ENCODE measurements around the gene ARL5A. TPM values are rescaled to one million over a fixed set of nuclear protein-coding genes. Genes with fewer than 3 reads are reported as not detected.

ARL5A gene
- total RNA-seq, 2 experiments from 2014 or later = 78.1 to 91.4 TPM

GRCh38 chr2:151843691-151844061 lies 15.5 kb upstream of the ARL5A start:
- no peak for DNase-seq (ENCODE audit: low spot score)

DNA sequence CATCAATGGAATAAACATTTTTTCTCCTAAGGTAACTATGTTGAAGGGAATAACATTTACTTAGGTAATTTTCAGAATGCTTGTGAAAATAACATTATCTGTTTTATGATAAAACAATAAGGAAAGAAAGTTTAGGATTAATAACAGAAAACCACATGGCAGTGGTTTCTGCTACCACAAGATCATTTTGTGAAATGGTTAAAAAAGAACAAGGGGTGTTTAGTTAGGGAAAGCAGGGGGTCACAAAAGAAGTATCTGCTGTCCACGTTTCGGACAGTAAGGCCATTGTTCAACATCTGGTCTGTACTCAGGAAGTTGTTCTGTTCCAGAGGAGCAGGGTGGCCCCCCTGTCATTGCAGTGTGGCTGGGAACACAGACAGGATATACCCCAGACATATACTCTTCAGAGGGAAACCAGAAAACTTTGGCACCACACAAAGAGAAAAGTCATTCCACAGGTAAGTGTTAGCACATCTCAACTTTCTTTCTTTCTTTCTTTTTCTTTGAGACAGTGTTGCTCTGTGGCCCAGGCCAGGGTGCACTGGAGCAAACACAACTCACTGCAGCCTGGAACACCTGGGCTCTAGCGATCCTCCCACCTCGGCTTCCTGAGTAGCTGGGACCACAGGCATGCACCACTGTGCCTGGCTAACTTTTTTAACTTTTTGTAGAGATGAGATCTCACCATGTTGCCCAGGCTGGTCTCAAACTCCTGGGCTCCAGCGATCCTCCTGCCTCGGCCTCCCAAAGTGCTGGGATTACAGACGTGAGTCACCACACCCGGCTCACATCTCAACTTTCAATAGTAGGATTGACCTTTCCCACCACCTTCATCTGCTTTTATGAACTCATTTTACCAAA lies 14.8 kb upstream of the ARL5A start:
- Histone ChIP-seq H3K79me2 (ENCODE audit: insufficient read depth, low read depth, low read length) (no peaks in the 10 kb centered on the region), H3K36me3 (ENCODE audit: insufficient read depth, low read length) (no peaks in the 10 kb centered on the region), H3K9me2 (ENCODE audit: insufficient read depth, low read length) (no peaks in the 10 kb centered on the region), H3K4me3 (ENCODE audit: low read depth, low read length, poor library complexity, severe bottlenecking) (no peak overlapping the region), H3K4me1 (ENCODE audit: insufficient read depth, low read length, poor library complexity, severe bottlenecking) (peaks cover 57% of the 10 kb centered on the region), H3K4me2 (ENCODE audit: low read length) (peak overlapping the region; percentile 53), H2AFZ (ENCODE audit: low read length) (peak overlapping the region; percentile 84), H3K9me3 (ENCODE audit: low read length) (no peaks in the 10 kb centered on the region), H4K20me1 (ENCODE audit: insufficient read depth, low read length) (no peaks in the 10 kb centered on the region), H3K27ac (ENCODE audit: low read depth, low read length, poor library complexity, severe bottlenecking) (peak overlapping the region; percentile 13)
- DNase-seq (ENCODE audit: low spot score) = peak; percentile 36
- BruUV-seq (replicated peaks) = no TSS peak
- ChIA-PET POLR2A (no interaction called here), CTCF (ENCODE audit: unreplicated experiment) (no interaction called here)
- TF ChIP-seq EZH2phosphoT487 (IDR thresholded peaks at IDR 0.05; ENCODE audit: borderline replicate concordance, low read depth, low read length) = no peak
- TF ChIP-seq CTCF (conservative IDR thresholded peaks at IDR 0.05; ENCODE audit: low read length) = no peak
- intact Hi-C loops (cut with micrococcal nuclease; ENCODE audit: unreplicated experiment) = no loop called here

More at GRCh38 chr2:151843691-151844061, 15.5 kb upstream of the ARL5A start:
- H3K4me3 ChIP-seq (ENCODE audit: low read depth, low read length, poor library complexity, severe bottlenecking) = no peak overlapping the region
- peak overlapping the region; percentile 62 for H2AFZ ChIP-seq (ENCODE audit: low read length)
- BruUV-seq (replicated peaks) = no TSS peak
- intact Hi-C loops (cut with micrococcal nuclease; ENCODE audit: unreplicated experiment) = no loop called here
- H4K20me1 ChIP-seq (ENCODE audit: insufficient read depth, low read length) = no peaks in the 10 kb centered on the region
- H3K4me1 ChIP-seq (ENCODE audit: insufficient read depth, low read length, poor library complexity, severe bottlenecking) = peaks cover 57% of the 10 kb centered on the region
- H3K4me2 ChIP-seq (ENCODE audit: low read length) = peak overlapping the region; percentile 14
- TF ChIP-seq EZH2phosphoT487 (IDR thresholded peaks at IDR 0.05; ENCODE audit: borderline replicate concordance, low read depth, low read length) = no peak
- no peak for TF ChIP-seq CTCF (conservative IDR thresholded peaks at IDR 0.05; ENCODE audit: low read length)
- H3K9me2 ChIP-seq (ENCODE audit: insufficient read depth, low read length) = no peaks in the 10 kb centered on the region
- ChIA-PET POLR2A (no interaction called here), CTCF (ENCODE audit: unreplicated experiment) (no interaction called here)
- H3K9me3 ChIP-seq (ENCODE audit: low read length) = no peaks in the 10 kb centered on the region
- no peak overlapping the region for H3K27ac ChIP-seq (ENCODE audit: low read depth, low read length, poor library complexity, severe bottlenecking)
- no peaks in the 10 kb centered on the region for H3K36me3 ChIP-seq (ENCODE audit: insufficient read depth, low read length)
- no peaks in the 10 kb centered on the region for H3K79me2 ChIP-seq (ENCODE audit: insufficient read depth, low read depth, low read length)

GRCh38 chr2:151841047-151841424 lies 12.8 kb upstream of the ARL5A start:
- Histone ChIP-seq H3K9me2 (ENCODE audit: insufficient read depth, low read length) (no peaks in the 10 kb centered on the region), H3K4me3 (ENCODE audit: low read depth, low read length, poor library complexity, severe bottlenecking) (no peak overlapping the region), H3K4me1 (ENCODE audit: insufficient read depth, low read length, poor library complexity, severe bottlenecking) (peaks cover 61% of the 10 kb centered on the region), H3K9me3 (ENCODE audit: low read length) (no peaks in the 10 kb centered on the region), H2AFZ (ENCODE audit: low read length) (peak overlapping the region; percentile 71), H3K79me2 (ENCODE audit: insufficient read depth, low read depth, low read length) (no peaks in the 10 kb centered on the region), H3K27ac (ENCODE audit: low read depth, low read length, poor library complexity, severe bottlenecking) (peak overlapping the region; percentile 33), H3K36me3 (ENCODE audit: insufficient read depth, low read length) (no peaks in the 10 kb centered on the region), H4K20me1 (ENCODE audit: insufficient read depth, low read length) (no peaks in the 10 kb centered on the region), H3K4me2 (ENCODE audit: low read length) (peak overlapping the region; percentile 52)
- intact Hi-C loops (cut with micrococcal nuclease; ENCODE audit: unreplicated experiment) = no loop called here
- no TSS peak for BruUV-seq (replicated peaks)
- POLR2A ChIA-PET = interaction anchor here (0.5 to 6.3 kb wide), 12 partner anchors 8 to 192 kb away, joined by 3 to 80 read pairs (median 4); partner anchors contain the start of gene ARL5A
- no peak for DNase-seq (ENCODE audit: low spot score)
- CTCF ChIA-PET (ENCODE audit: unreplicated experiment) = interaction anchor here (0.9 to 1.0 kb wide), 2 partner anchors 21 to 185 kb away, joined by 3 to 4 read pairs; no protein-coding TSS in a partner anchor
- TF ChIP-seq CTCF (conservative IDR thresholded peaks at IDR 0.05; ENCODE audit: low read length) (no peak), EZH2phosphoT487 (IDR thresholded peaks at IDR 0.05; ENCODE audit: borderline replicate concordance, low read depth, low read length) (no peak)
